Activated CD8-positive, alpha-beta T cell treated with anti-CD3 and anti-CD28 coated beads for 36 hours (primary cell): Measurements from ENCODE around the gene LRP6. TPM values are rescaled to one million over a fixed set of nuclear protein-coding genes. Genes with fewer than 3 reads are reported as not detected.

Experiments used
- ATAC-seq: fragments of 200-7000 bp; cut with Tn5 transposase; one replicate; pipeline ENCODE4 v1.10.0; 2021; ENCODE audit warnings: mild to moderate bottlenecking, moderate library complexity
- CTCF ChIA-PET: fragments of 350-600 bp; sonication (Branson Sonifier 250); formaldehyde crosslinking; loops from one replicate; lab custom pipeline; 2021; ENCODE audit warnings: antibody characterized with exemption; lab: Charles Lee
- POLR2A ChIA-PET: fragments of 350-600 bp; sonication (Branson Sonifier 250); formaldehyde crosslinking; loops from one replicate; lab custom pipeline; 2021; ENCODE audit warnings: antibody characterized with exemption; lab: Charles Lee
- DNase-seq: peaks from one replicate; pipeline ENCODE4 v3.0.0-alpha.2; 2020
- H3K27ac Mint-ChIP-seq: one replicate; pipeline ENCODE4 v1.8.0; 2021; ENCODE audit warnings: mild to moderate bottlenecking, mixed read lengths
- H3K27me3 Mint-ChIP-seq: one replicate; pipeline ENCODE4 v1.8.0; 2021; ENCODE audit warnings: mixed read lengths
- H3K36me3 Mint-ChIP-seq: one replicate; pipeline ENCODE4 v1.8.0; 2021; ENCODE audit warnings: low read depth, mixed read lengths
- H3K4me1 Mint-ChIP-seq: one replicate; pipeline ENCODE4 v1.8.0; 2021; ENCODE audit warnings: low read depth, mixed read lengths
- H3K4me3 Mint-ChIP-seq: one replicate; pipeline ENCODE4 v1.8.0; 2021; ENCODE audit warnings: mild to moderate bottlenecking, moderate library complexity, mixed read lengths
- H3K9me3 Mint-ChIP-seq: one replicate; pipeline ENCODE4 v1.8.0; 2021; ENCODE audit warnings: mixed read lengths
- intact Hi-C: fragments of 100-400 bp; cut with micrococcal nuclease; formaldehyde crosslinking; loops from one replicate; pipeline ENCODE4 v1.10.0; 2022
- total RNA-seq, 2 experiments: library from RNA; stranded (reverse); gene quantifications; one replicate each; pipeline ENCODE4 v1.2.3, GENCODE V29; 2021
- TF ChIP-seq, protein P1 (sequence below): fragments of 200-600 bp; IDR thresholded peaks from one replicate; pipeline ENCODE4 v1.8.0; 2022; ENCODE audit warnings: antibody characterized with exemption, mild to moderate bottlenecking

Gene LRP6
- total RNA-seq, 2 experiments from 2014 or later, result 1.3 to 2.0 TPM

GRCh38 chr12:12239127-12239526 is 27.7 kb downstream of the LRP6 start:
- intact Hi-C loops, result no loop called here
- TF ChIP-seq, protein P1, sequence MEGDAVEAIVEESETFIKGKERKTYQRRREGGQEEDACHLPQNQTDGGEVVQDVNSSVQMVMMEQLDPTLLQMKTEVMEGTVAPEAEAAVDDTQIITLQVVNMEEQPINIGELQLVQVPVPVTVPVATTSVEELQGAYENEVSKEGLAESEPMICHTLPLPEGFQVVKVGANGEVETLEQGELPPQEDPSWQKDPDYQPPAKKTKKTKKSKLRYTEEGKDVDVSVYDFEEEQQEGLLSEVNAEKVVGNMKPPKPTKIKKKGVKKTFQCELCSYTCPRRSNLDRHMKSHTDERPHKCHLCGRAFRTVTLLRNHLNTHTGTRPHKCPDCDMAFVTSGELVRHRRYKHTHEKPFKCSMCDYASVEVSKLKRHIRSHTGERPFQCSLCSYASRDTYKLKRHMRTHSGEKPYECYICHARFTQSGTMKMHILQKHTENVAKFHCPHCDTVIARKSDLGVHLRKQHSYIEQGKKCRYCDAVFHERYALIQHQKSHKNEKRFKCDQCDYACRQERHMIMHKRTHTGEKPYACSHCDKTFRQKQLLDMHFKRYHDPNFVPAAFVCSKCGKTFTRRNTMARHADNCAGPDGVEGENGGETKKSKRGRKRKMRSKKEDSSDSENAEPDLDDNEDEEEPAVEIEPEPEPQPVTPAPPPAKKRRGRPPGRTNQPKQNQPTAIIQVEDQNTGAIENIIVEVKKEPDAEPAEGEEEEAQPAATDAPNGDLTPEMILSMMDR, result no peak
- no peak for DNase-seq
- H3K27ac Mint-ChIP-seq, result no peak overlapping the region
- H3K9me3 Mint-ChIP-seq, result no peaks in the 10 kb centered on the region
- no peaks in the 10 kb centered on the region for H3K27me3 Mint-ChIP-seq
- no peaks in the 10 kb centered on the region for H3K4me1 Mint-ChIP-seq
- no peak for ATAC-seq
- CTCF ChIA-PET, result interaction anchor here (1.2 to 1.9 kb wide), 3 partner anchors 17 to 1465 kb away, joined by 4 to 6 read pairs (median 4); no protein-coding TSS in a partner anchor
- H3K36me3 Mint-ChIP-seq, result peaks cover 4% of the 10 kb centered on the region
- POLR2A ChIA-PET, result no interaction called here
- H3K4me3 Mint-ChIP-seq, result no peak overlapping the region

- CTCF ChIA-PET, result interaction anchor here (1.2 to 1.9 kb wide), 3 partner anchors 17 to 1464 kb away, joined by 4 to 6 read pairs (median 4); no protein-coding TSS in a partner anchor
Measured at GRCh38 chr12:12238605-12239004, 28.2 kb downstream of the LRP6 start.

GRCh38 chr12:12236896-12237295 is 29.9 kb downstream of the LRP6 start:
- H3K9me3 Mint-ChIP-seq, result no peaks in the 10 kb centered on the region
- H3K27ac Mint-ChIP-seq, result no peak overlapping the region
- no peaks in the 10 kb centered on the region for H3K27me3 Mint-ChIP-seq
- ATAC-seq, result no peak
- intact Hi-C loops, result no loop called here
- no peaks in the 10 kb centered on the region for H3K4me1 Mint-ChIP-seq
- ChIA-PET CTCF (interaction anchor here (0.6 to 0.9 kb wide), 2 partner anchors 11 to 90 kb away, joined by 3 to 4 read pairs; no protein-coding TSS in a partner anchor), POLR2A (no interaction called here)
- TF ChIP-seq, protein P1, result no peak
- peaks cover 1% of the 10 kb centered on the region for H3K36me3 Mint-ChIP-seq
- no peak overlapping the region for H3K4me3 Mint-ChIP-seq
- no peak for DNase-seq

More at GRCh38 chr12:12238605-12239004, 28.2 kb downstream of the LRP6 start:
- ATAC-seq, result no peak
- TF ChIP-seq, protein P1, result no peak
- no peak for DNase-seq
- Mint-ChIP-seq H3K4me1 (no peaks in the 10 kb centered on the region), H3K27ac (no peak overlapping the region), H3K4me3 (no peak overlapping the region), H3K27me3 (no peaks in the 10 kb centered on the region), H3K9me3 (no peaks in the 10 kb centered on the region), H3K36me3 (peaks cover 1% of the 10 kb centered on the region)
- intact Hi-C loops, result no loop called here
- POLR2A ChIA-PET, result no interaction called here

- ATAC-seq, result no peak
- H3K27me3 Mint-ChIP-seq, result no peaks in the 10 kb centered on the region
Measured at GRCh38 chr12:12230275-12230674, 36.6 kb downstream of the LRP6 start.

GRCh38 chr12:12229556-12230092 is 37.2 kb downstream of the LRP6 start:
- POLR2A ChIA-PET, result interaction anchor here (0.6 kb wide), 1 partner anchor 339 kb away, joined by 3 read pairs; no protein-coding TSS in a partner anchor
- DNase-seq (no peak), ATAC-seq (no peak)
- intact Hi-C loops, result no loop called here
- Mint-ChIP-seq H3K4me3 (no peak overlapping the region), H3K9me3 (peaks cover 8% of the 10 kb centered on the region), H3K4me1 (no peaks in the 10 kb centered on the region), H3K27ac (no peak overlapping the region), H3K36me3 (no peaks in the 10 kb centered on the region), H3K27me3 (no peaks in the 10 kb centered on the region)
- CTCF ChIA-PET, result no interaction called here
- TF ChIP-seq, protein P1, result no peak

More at GRCh38 chr12:12230275-12230674, 36.6 kb downstream of the LRP6 start:
- ChIA-PET POLR2A (no interaction called here), CTCF (no interaction called here)
- no peak for DNase-seq
- intact Hi-C loops, result no loop called here
- Mint-ChIP-seq H3K4me1 (no peaks in the 10 kb centered on the region), H3K9me3 (peaks cover 6% of the 10 kb centered on the region), H3K4me3 (no peak overlapping the region), H3K27ac (no peak overlapping the region), H3K36me3 (no peaks in the 10 kb centered on the region)
- TF ChIP-seq, protein P1, result no peak
